Measurements from ENCODE around the gene SEMA4A. TPM values are rescaled to one million over a fixed set of nuclear protein-coding genes. Genes with fewer than 3 reads are reported as not detected.
"Not testable (repeated sequence)": the region's sequence is repeated elsewhere in the genome, so short reads cannot be mapped to it uniquely, and the experiment has no call there.

SEMA4A gene
- total and polyA plus RNA-seq, 12 donors: 0.98 to 6.8 (median 1.8) TPM

GRCh38 chr1:156117414-156118176 lies 35.8 kb upstream of the SEMA4A start:
- H3K27ac ChIP-seq: peak overlapping the region; percentile 61 to 100 (median 98)
- no peaks in the 10 kb centered on the region for H3K9me3 ChIP-seq
- no peak for ATAC-seq
- 58% methylated on average over 13 of the region's 13 CpGs for WGBS, 2 donors
- DNase-seq: no peak
- intact Hi-C loops (cut with DNase I): no loop called here
- H3K4me3 ChIP-seq: peak overlapping the region in 9 of 10 donors; percentile 21 to 99 (median 95)
- TF ChIP-seq CTCF (IDR thresholded peaks at IDR 0.05): no peak
- peaks cover 0 to 30% (median 0%) of the 10 kb centered on the region in 9 donors for H3K36me3 ChIP-seq
- H3K4me1 ChIP-seq: peaks cover 36 to 81% (median 74%) of the 10 kb centered on the region in 9 donors
- H3K27me3 ChIP-seq: peaks cover 0 to 7% (median 0%) of the 10 kb centered on the region in 7 donors

DNA sequence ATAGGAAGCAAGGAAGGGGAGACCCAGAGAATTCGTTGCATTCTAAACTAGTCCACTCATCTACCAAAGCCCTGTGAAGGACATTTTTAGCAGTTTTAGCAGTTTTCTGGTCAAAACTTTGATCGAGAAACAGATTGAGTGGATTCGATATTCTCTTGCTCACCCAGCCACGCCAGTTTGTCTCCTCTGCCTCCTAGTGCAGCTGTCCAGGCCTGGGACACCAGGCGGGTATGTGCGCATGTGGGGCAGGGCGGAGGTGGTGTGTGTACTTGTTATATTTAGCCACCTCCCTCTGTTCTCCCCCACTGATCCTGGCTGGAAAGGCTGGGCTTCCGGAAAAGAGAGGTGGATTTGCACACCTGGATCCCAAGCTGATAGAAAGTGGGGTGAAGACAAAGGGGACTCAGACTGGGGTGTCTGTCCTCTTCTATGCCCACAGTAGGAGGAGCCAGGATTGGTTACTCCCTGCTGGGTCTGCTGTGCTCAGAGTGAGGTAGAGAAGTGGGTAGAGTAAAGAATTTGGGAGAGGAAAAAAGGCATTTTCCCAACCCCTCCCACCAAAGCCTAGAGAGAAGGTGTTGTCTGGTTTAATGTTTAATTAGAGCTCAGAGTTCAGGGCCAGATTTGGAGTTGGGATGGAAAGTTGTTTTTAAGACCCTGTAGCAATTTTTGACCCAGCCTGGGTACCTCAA lies 35.1 kb upstream of the SEMA4A start:
- DNase-seq (peak; percentile 65 to 74), ATAC-seq (peak in 4 of 8 donors; percentile 16 to 38 (median 33))
- Histone ChIP-seq H3K4me1 (peaks cover 40 to 88% (median 81%) of the 10 kb centered on the region in 9 donors), H3K36me3 (peaks cover 0 to 30% (median 0%) of the 10 kb centered on the region in 9 donors), H3K4me3 (peak overlapping the region in 9 of 10 donors; percentile 21 to 99 (median 95)), H3K9me3 (no peaks in the 10 kb centered on the region), H3K27me3 (peaks cover 0 to 7% (median 0%) of the 10 kb centered on the region in 7 donors), H3K27ac (peak overlapping the region; percentile 61 to 100 (median 98))
- intact Hi-C loops (cut with DNase I): no loop called here
- no peak for TF ChIP-seq CTCF (IDR thresholded peaks at IDR 0.05)
- 27 to 31% methylated on average over 8 of the region's 8 CpGs for WGBS, 2 donors

DNA sequence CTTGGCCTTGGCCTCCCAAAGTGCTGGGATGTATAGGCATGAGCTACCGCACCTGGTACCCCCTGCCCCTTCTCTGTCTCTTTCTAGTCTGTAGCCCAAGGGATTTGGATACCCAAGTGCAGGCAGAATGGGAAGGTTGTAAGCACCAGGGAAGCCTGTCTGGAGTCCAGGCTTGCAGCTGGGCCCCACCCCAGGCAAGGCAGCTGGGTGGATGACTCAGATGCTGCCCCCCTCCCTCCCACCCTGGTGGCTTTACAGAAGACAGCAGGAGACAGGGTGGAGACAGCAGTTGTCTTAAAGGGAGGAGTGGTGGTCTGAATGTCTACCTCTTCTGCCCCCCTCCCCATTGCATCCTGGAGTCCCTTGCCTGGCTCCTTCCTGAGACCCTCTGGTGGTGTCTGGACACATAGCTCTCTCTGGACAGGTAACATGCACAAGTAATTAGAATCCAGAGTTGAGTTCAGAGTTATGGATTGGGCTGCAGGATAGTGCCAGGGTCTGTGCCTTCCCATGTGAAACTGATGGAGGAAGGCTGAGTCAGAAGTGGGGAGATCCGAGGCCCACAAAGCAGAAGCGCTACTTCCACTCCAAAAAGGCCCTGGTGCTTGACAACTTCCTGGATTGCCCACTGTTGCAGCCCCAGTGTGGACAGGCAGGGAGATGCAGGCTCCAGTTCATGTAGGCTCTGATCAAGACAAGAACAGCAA lies 33.7 kb upstream of the SEMA4A start:
- TF ChIP-seq CTCF (IDR thresholded peaks at IDR 0.05): peak in 1 of 9 donors; percentile 10
- DNase-seq (no peak), ATAC-seq (peak in 1 of 8 donors; percentile 3)
- Histone ChIP-seq H3K4me3 (peak overlapping the region in 9 of 10 donors; percentile 8 to 99 (median 95)), H3K4me1 (peaks cover 42 to 88% (median 84%) of the 10 kb centered on the region in 9 donors), H3K9me3 (no peaks in the 10 kb centered on the region), H3K27ac (peak overlapping the region; percentile 1 to 100 (median 98)), H3K27me3 (peaks cover 0 to 2% (median 0%) of the 10 kb centered on the region in 7 donors), H3K36me3 (peaks cover 0 to 30% (median 0%) of the 10 kb centered on the region in 9 donors)
- 38 to 52% methylated on average over 3 of the region's 3 CpGs for WGBS, 2 donors
- intact Hi-C loops (cut with DNase I): no loop called here

GRCh38 chr1:156120318-156120717 lies 33.1 kb upstream of the SEMA4A start:
- H3K27me3 ChIP-seq: no peaks in the 10 kb centered on the region
- no peaks in the 10 kb centered on the region for H3K9me3 ChIP-seq
- peaks cover 0 to 30% (median 0%) of the 10 kb centered on the region in 9 donors for H3K36me3 ChIP-seq
- ATAC-seq (no peak), DNase-seq (no peak)
- peak overlapping the region in 9 of 10 donors; percentile 93 to 100 (median 98) for H3K27ac ChIP-seq
- no peak for TF ChIP-seq CTCF (IDR thresholded peaks at IDR 0.05)
- peaks cover 48 to 93% (median 89%) of the 10 kb centered on the region in 9 donors for H3K4me1 ChIP-seq
- WGBS, 2 donors: 79 to 86% methylated on average over 3 of the region's 3 CpGs
- H3K4me3 ChIP-seq: peak overlapping the region in 8 of 10 donors; percentile 8 to 99 (median 93)
- intact Hi-C loops (cut with DNase I): no loop called here

GRCh38 chr1:156121005-156121404 lies 32.4 kb upstream of the SEMA4A start:
- H3K27me3 ChIP-seq; DNase-seq; intact Hi-C loops (cut with DNase I); ATAC-seq; H3K9me3 ChIP-seq: not testable (repeated sequence)
- Histone ChIP-seq H3K27ac (peak overlapping the region; percentile 7 to 100 (median 98)), H3K4me3 (peak overlapping the region in 7 of 10 donors; percentile 86 to 99 (median 95)), H3K4me1 (peaks cover 53 to 100% (median 96%) of the 10 kb centered on the region in 9 donors), H3K36me3 (peaks cover 0 to 30% (median 0%) of the 10 kb centered on the region in 9 donors)
- WGBS, 2 donors: 25 to 29% methylated on average over 4 of the region's 4 CpGs

All from heart right ventricle (tissue), 16 donors.